ENCODE data around the gene CAMTA2. TPM values are rescaled to one million over a fixed set of nuclear protein-coding genes. Genes with fewer than 3 reads are reported as not detected.

The CAMTA2 gene
- total and polyA plus RNA-seq, 4 donors = 15.0 to 66.3 (median 49.6) TPM

GRCh38 chr17:4951486-4951885 lies 36.0 kb downstream of the CAMTA2 start:
- H3K27me3 ChIP-seq (ENCODE audit: control insufficient read depth in 3 of 3, insufficient read depth in 3 of 3, low read length in 2 of 3) = no peaks in the 10 kb centered on the region
- TF ChIP-seq, protein P1, sequence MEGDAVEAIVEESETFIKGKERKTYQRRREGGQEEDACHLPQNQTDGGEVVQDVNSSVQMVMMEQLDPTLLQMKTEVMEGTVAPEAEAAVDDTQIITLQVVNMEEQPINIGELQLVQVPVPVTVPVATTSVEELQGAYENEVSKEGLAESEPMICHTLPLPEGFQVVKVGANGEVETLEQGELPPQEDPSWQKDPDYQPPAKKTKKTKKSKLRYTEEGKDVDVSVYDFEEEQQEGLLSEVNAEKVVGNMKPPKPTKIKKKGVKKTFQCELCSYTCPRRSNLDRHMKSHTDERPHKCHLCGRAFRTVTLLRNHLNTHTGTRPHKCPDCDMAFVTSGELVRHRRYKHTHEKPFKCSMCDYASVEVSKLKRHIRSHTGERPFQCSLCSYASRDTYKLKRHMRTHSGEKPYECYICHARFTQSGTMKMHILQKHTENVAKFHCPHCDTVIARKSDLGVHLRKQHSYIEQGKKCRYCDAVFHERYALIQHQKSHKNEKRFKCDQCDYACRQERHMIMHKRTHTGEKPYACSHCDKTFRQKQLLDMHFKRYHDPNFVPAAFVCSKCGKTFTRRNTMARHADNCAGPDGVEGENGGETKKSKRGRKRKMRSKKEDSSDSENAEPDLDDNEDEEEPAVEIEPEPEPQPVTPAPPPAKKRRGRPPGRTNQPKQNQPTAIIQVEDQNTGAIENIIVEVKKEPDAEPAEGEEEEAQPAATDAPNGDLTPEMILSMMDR (IDR thresholded peaks at IDR 0.05; ENCODE audit: control extremely low read depth, extremely low read depth) = no peak
- H3K4me3 ChIP-seq = no peak overlapping the region
- no peak for ATAC-seq (ENCODE audit: insufficient read depth, low FRiP score)
- no peak for DNase-seq
- peaks cover 0 to 24% (median 8%) of the 10 kb centered on the region in 5 donors for H3K4me1 ChIP-seq (ENCODE audit: control insufficient read depth in 5 of 5, insufficient read depth in 5 of 5, low read length in 5 of 5)
- peaks cover 0 to 4% (median 2%) of the 10 kb centered on the region in 4 donors for H3K36me3 ChIP-seq (ENCODE audit: control insufficient read depth in 4 of 4, insufficient read depth in 4 of 4, low read length in 4 of 4)
- WGBS, 2 donors = 82 to 86% methylated on average over 3 of the region's 3 CpGs
- H3K27ac ChIP-seq (ENCODE audit: low read depth in 1 of 2, low read length in 1 of 2) = peak overlapping the region in 1 of 2 donors; percentile 98
- no peaks in the 10 kb centered on the region for H3K9me3 ChIP-seq (ENCODE audit: control insufficient read depth in 4 of 4, insufficient read depth in 3 of 4, low read length in 3 of 4)
- H3K9ac ChIP-seq (ENCODE audit: insufficient read depth in 1 of 2, low read length in 2 of 2) = no peak overlapping the region

GRCh38 chr17:4950746-4951204 lies 36.7 kb downstream of the CAMTA2 start, which contains the start of gene ENO3:
TSS of gene ENO3 (plus strand) at chr17:4951119. CDS start at chr17:4951830, 711 bp downstream.
- peak within 1 kb of the TSS; percentile 28 for H3K4me3 ChIP-seq
- peaks cover 2 to 30% (median 11%) of the 10 kb centered on the region in 5 donors for H3K4me1 ChIP-seq (ENCODE audit: control insufficient read depth in 5 of 5, insufficient read depth in 5 of 5, low read length in 5 of 5)
- H3K9ac ChIP-seq (ENCODE audit: insufficient read depth in 1 of 2, low read length in 2 of 2) = peak within 1 kb of the TSS in 1 of 2 donors; percentile 12
- WGBS, 2 donors = 41 to 54% methylated on average over 5 to 7 of the region's 7 CpGs
- H3K27me3 ChIP-seq (ENCODE audit: control insufficient read depth in 3 of 3, insufficient read depth in 3 of 3, low read length in 2 of 3) = no peaks in the 10 kb centered on the region
- H3K36me3 ChIP-seq (ENCODE audit: control insufficient read depth in 4 of 4, insufficient read depth in 4 of 4, low read length in 4 of 4) = peaks cover 3 to 10% (median 5%) of the 10 kb centered on the region in 4 donors
- TF ChIP-seq, protein P1 (IDR thresholded peaks at IDR 0.05; ENCODE audit: control extremely low read depth, extremely low read depth) = no peak
- ATAC-seq (ENCODE audit: insufficient read depth, low FRiP score) (no peak), DNase-seq (peak in 1 of 3 donors; percentile 24)
- peak within 1 kb of the TSS; percentile 94 to 98 for H3K27ac ChIP-seq (ENCODE audit: low read depth in 1 of 2, low read length in 1 of 2)
- no peaks in the 10 kb centered on the region for H3K9me3 ChIP-seq (ENCODE audit: control insufficient read depth in 4 of 4, insufficient read depth in 3 of 4, low read length in 3 of 4)

DNA sequence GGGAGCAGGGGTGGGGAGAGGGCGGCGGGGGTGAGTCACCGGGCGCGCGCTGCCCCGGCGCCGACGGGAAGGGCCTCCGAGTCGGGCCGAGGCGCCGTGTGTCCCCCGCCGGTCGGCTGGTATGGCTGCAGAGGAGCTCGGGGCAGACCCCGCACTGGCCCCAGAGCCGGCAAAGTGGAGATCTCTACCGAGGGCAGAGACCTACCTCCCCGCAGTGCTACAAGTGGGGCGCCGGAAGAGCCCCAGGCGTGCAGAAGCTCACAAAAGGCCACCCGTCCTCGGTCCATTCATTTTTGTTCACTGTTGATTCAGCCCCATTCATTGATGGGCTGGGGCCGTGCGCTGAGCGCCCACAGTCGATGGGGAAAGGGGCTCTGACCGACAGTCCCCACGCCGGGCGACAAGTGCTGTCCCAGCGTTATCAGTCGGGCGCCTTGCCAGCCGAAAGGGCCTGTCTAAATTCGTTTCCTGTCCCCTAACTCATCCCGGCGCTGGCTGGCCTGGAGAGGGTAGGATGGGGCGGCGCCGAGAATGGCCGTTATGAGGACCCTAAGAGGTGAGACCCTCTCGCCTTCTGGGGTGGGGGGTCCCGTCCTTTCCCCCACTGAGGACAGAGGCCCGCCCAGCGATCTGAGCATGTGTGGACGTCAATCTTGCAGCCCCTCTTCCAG lies 37.3 kb downstream of the CAMTA2 start:
- H3K4me3 ChIP-seq = peak overlapping the region; percentile 28
- peak; percentile 49 to 67 (median 62) for DNase-seq
- ATAC-seq (ENCODE audit: insufficient read depth, low FRiP score) = peak; percentile 16
- WGBS, 2 donors = 4% methylated on average over 43 to 52 of the region's 52 CpGs
- TF ChIP-seq, protein P1 (IDR thresholded peaks at IDR 0.05; ENCODE audit: control extremely low read depth, extremely low read depth) = no peak
- peaks cover 7 to 15% (median 9%) of the 10 kb centered on the region in 4 donors for H3K36me3 ChIP-seq (ENCODE audit: control insufficient read depth in 4 of 4, insufficient read depth in 4 of 4, low read length in 4 of 4)
- H3K9me3 ChIP-seq (ENCODE audit: control insufficient read depth in 4 of 4, insufficient read depth in 3 of 4, low read length in 3 of 4) = no peaks in the 10 kb centered on the region
- H3K27me3 ChIP-seq (ENCODE audit: control insufficient read depth in 3 of 3, insufficient read depth in 3 of 3, low read length in 2 of 3) = no peaks in the 10 kb centered on the region
- H3K9ac ChIP-seq (ENCODE audit: insufficient read depth in 1 of 2, low read length in 2 of 2) = peak overlapping the region in 1 of 2 donors; percentile 12
- H3K27ac ChIP-seq (ENCODE audit: low read depth in 1 of 2, low read length in 1 of 2) = peak overlapping the region; percentile 94 to 98
- H3K4me1 ChIP-seq (ENCODE audit: control insufficient read depth in 5 of 5, insufficient read depth in 5 of 5, low read length in 5 of 5) = peaks cover 2 to 30% (median 16%) of the 10 kb centered on the region in 5 donors

Measured in lung (tissue), 12 donors.